NCI-H345 treated with DMSO at 0.1 percent for 48 hours (cell line): ENCODE data around the gene TEX22.
A peak's percentile ranks its signal among the peaks of the same experiment; 100 is the strongest.

Source experiments
- DNase-seq: peaks from one replicate; lab custom pipeline; 2025; ENCODE audit not compliant: unreplicated experiment; lab: John Stamatoyannopoulos, UW

Gene TEX22

GRCh38 chr14:105437723-105438500 lies 39.6 kb downstream of the TEX22 start:
- DNase-seq: no peak

GRCh38 chr14:105439179-105439578 lies 40.8 kb downstream of the TEX22 start:
- no peak for DNase-seq

- peak; percentile 32 for DNase-seq
These were observed 41.6 kb downstream of the TEX22 start for GRCh38 chr14:105439710-105440553.

GRCh38 chr14:105440554-105440900 lies 42.2 kb downstream of the TEX22 start:
- DNase-seq: no peak

GRCh38 chr14:105440992-105441391 lies 42.7 kb downstream of the TEX22 start:
- no peak for DNase-seq

- no peak for DNase-seq
These were observed 43.8 kb downstream of the TEX22 start for GRCh38 chr14:105442125-105442524.

GRCh38 chr14:105442834-105443233 lies 44.5 kb downstream of the TEX22 start:
- DNase-seq: no peak

GRCh38 chr14:105444859-105445258 lies 46.5 kb downstream of the TEX22 start:
- DNase-seq: no peak

- no peak for DNase-seq
These were observed 47.0 kb downstream of the TEX22 start for GRCh38 chr14:105445290-105445689.

- no peak for DNase-seq
These were observed 47.8 kb downstream of the TEX22 start for GRCh38 chr14:105445901-105446845.

GRCh38 chr14:105446971-105447370 lies 48.6 kb downstream of the TEX22 start:
- no peak for DNase-seq

GRCh38 chr14:105447651-105448640 lies 49.6 kb downstream of the TEX22 start:
- no peak for DNase-seq

GRCh38 chr14:105448706-105449111 lies 50.4 kb downstream of the TEX22 start:
- DNase-seq: peak; percentile 2

GRCh38 chr14:105449276-105450122 lies 51.2 kb downstream of the TEX22 start:
- no peak for DNase-seq

GRCh38 chr14:105450123-105450505 lies 51.8 kb downstream of the TEX22 start:
- DNase-seq: no peak

- DNase-seq: no peak
These were observed 52.8 kb downstream of the TEX22 start for GRCh38 chr14:105450864-105451720.

- DNase-seq: no peak
These were observed 54.6 kb downstream of the TEX22 start for GRCh38 chr14:105452963-105453362.

- no peak for DNase-seq
These were observed 55.5 kb downstream of the TEX22 start for GRCh38 chr14:105453847-105454246.
